Stomach (tissue), 9 donors: ENCODE measurements around the gene FLT1. TPM values are rescaled to one million over a fixed set of nuclear protein-coding genes. Genes with fewer than 3 reads are reported as not detected.

ENCODE experiments used
- DNase-seq, 2 donors: peaks; one replicate each; pipeline versions ENCODE4 v3.0.0 to v3.0.0-alpha.2; 2013 to 2019
- H3K27ac ChIP-seq, 5 donors: fragments of 200-600 bp in 4 of 5; sonication (generic) in 4 of 5; one replicate each; pipeline ENCODE4 v1.5.1; 2013 to 2019; ENCODE audit warnings: mild to moderate bottlenecking in 1 of 5, moderate library complexity in 1 of 5
- H3K27me3 ChIP-seq, 3 donors: fragments of 200-600 bp; sonication (generic); one replicate each; pipeline ENCODE4 v1.5.1; 2017 to 2019; ENCODE audit warnings: mixed run types in 1 of 3
- H3K36me3 ChIP-seq, 4 donors: fragments of 200-600 bp; sonication (generic); 1 replicate in 3 of 4; 2 replicates in 1 of 4; pipeline ENCODE4 v1.5.1; 2016 to 2019
- H3K4me1 ChIP-seq, 4 donors: fragments of 200-600 bp; sonication (generic); one replicate each; pipeline ENCODE4 v1.5.1; 2016 to 2019
- H3K4me3 ChIP-seq, 4 donors: fragments of 200-600 bp; sonication (generic) in 3 of 4; one replicate each; pipeline ENCODE4 v1.5.1; 2016 to 2019; ENCODE audit warnings: mild to moderate bottlenecking in 1 of 4
- H3K9me3 ChIP-seq, 4 donors: fragments of 200-600 bp; sonication (generic); one replicate each; pipeline ENCODE4 v1.5.1; 2016 to 2019
- EP300 ChIP-seq: sonication (generic); formaldehyde crosslinking; IDR thresholded peaks from one replicate; pipeline ENCODE4 v1.6.1; 2017; ENCODE audit warnings: antibody characterized with exemption
- POLR2A ChIP-seq, 4 donors: fragments of 450-650 bp; IDR thresholded peaks; one replicate each; pipeline ENCODE4 v1.6.1; 2016; ENCODE audit warnings: antibody characterized with exemption in 4 of 4, control low read depth in 2 of 4, mild to moderate bottlenecking in 1 of 4, moderate library complexity in 1 of 4
- POLR2AphosphoS5 ChIP-seq, 3 donors: sonication (generic); formaldehyde crosslinking; IDR thresholded peaks; one replicate each; pipeline ENCODE4 v1.6.1; 2016; ENCODE audit warnings: antibody characterized with exemption in 3 of 3
- WGBS, 5 donors: extraction: QIAGEN DNeasy Blood & Tissue Kit in 3 of 5; methylation state at CpG; one replicate each; pipeline versions ENCODE4 v1.1.5 to v1.1.7; 2013 to 2018; 5-methylcytosine and 5-hydroxymethylcytosine counted together
- intact Hi-C: fragments of 100-400 bp; cut with DNase I; formaldehyde crosslinking; loops from one replicate; pipeline ENCODE4 v1.15.1; 2023; ENCODE audit warnings: low total_unique reads
- polyA plus RNA-seq, 3 donors: library from polyadenylated mRNA; stranded (reverse); fragments of 200-250 nt; gene quantifications; one replicate each; pipeline ENCODE4 v1.2.3, GENCODE V29; 2013
- total RNA-seq, 5 donors: library from RNA; depleted of rRNA; stranded (reverse); fragments of >200 nt; gene quantifications; one replicate each; pipeline versions ENCODE4 v1.1.0 to v1.2.3, GENCODE V29; 2014 to 2016
- TF ChIP-seq, protein P1 (sequence below), 7 experiments: fragments of 450-650 bp in 4 of 7; fragments of 200-600 bp in 3 of 7; sonication (generic) in 3 of 7; IDR thresholded peaks; one replicate each; pipeline ENCODE4 v1.5.1; 2016 to 2019; ENCODE audit warnings: antibody characterized with exemption in 7 of 7, control low read depth in 2 of 7, mild to moderate bottlenecking in 1 of 7
- donor health status: healthy with polysubstance abuse.
- donor health status: Bipolar disorder and iron deficiency.
- donor health status: healthy.

The FLT1 gene
- total and polyA plus RNA-seq, 8 donors, result 1.00 to 41.9 (median 3.6) TPM; not detected in 1

DNA sequence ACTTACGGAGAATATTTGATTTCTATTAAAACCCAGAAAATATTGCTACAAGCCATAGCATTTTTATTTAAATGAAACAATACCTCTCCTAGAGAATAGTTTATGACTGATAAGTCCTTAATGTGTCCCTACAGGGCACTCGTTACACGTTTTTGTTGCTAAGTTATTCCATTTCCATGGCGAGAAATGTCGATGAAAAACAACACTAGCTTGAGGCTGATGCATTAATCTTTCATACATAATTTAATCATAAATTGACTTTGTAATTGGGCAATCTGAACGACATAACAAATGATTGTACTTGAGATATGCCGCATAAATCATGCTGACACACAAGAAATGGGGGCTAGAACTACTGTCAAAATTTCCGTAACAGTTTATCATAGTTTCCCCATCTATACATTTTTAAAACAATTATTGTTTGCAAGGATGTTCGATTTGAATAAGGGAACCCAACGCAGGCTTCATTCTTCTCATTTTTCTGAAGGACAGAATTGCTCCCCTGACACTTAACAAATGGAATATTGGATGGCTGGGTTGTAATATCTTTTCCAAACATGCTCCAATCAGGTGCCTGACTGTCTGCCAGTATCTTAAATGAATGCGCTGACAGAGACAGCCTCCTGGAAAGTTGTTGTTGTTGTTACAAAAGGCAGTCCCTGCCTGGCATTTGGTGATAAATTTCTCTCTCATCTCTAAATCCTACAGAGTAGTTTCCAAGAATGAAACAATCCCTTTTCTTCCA is 61.9 kb downstream of the FLT1 start:
- WGBS, 5 donors, result 73 to 85% (median 80%) methylated on average over 11 of the region's 11 CpGs

DNA sequence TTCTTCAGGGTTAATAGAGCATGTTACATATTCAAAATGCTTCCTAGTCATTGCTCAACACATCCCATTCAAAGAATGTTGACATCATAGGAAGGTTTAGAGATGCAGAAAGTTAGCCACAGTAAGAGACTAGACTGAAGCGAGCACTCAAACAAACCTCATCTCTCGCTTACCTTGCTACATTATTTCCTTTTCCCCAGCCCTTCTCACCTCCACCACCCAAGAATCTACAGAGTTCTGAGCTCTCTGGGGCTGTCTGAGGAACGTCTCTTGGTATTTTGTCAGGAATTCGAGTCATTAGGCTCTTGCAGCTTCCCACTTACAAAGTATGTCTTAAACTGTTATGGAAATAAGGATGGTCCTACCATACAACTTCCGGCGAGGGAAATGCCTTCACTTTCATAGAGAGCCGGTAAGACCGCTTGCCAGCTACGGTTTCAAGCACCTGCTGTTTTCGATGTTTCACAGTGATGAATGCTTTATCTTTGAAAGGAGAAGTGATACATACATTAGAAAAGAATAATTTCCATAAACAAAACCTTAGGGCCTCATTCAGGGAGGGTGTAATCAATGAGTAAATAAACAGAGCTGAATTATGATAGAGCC is 65.1 kb downstream of the FLT1 start:
- TF ChIP-seq POLR2A (IDR thresholded peaks at IDR 0.05) (no peak), POLR2AphosphoS5 (IDR thresholded peaks at IDR 0.05) (no peak), EP300 (no peak)
- TF ChIP-seq, protein P1, sequence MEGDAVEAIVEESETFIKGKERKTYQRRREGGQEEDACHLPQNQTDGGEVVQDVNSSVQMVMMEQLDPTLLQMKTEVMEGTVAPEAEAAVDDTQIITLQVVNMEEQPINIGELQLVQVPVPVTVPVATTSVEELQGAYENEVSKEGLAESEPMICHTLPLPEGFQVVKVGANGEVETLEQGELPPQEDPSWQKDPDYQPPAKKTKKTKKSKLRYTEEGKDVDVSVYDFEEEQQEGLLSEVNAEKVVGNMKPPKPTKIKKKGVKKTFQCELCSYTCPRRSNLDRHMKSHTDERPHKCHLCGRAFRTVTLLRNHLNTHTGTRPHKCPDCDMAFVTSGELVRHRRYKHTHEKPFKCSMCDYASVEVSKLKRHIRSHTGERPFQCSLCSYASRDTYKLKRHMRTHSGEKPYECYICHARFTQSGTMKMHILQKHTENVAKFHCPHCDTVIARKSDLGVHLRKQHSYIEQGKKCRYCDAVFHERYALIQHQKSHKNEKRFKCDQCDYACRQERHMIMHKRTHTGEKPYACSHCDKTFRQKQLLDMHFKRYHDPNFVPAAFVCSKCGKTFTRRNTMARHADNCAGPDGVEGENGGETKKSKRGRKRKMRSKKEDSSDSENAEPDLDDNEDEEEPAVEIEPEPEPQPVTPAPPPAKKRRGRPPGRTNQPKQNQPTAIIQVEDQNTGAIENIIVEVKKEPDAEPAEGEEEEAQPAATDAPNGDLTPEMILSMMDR (IDR thresholded peaks at IDR 0.05), result no peak
- WGBS, 5 donors, result 51 to 64% (median 54%) methylated on average over 10 of the region's 10 CpGs
- H3K27ac ChIP-seq, result no peak overlapping the region
- peaks cover 0 to 21% (median 0%) of the 10 kb centered on the region in 3 donors for H3K27me3 ChIP-seq
- intact Hi-C loops, result no loop called here
- H3K4me1 ChIP-seq, result no peaks in the 10 kb centered on the region
- DNase-seq, result no peak
- H3K4me3 ChIP-seq, result no peak overlapping the region
- H3K36me3 ChIP-seq, result no peaks in the 10 kb centered on the region
- H3K9me3 ChIP-seq, result no peaks in the 10 kb centered on the region

More for the DNA sequence above, 61.9 kb downstream of the FLT1 start:
- Histone ChIP-seq H3K27me3 (peaks cover 0 to 23% (median 0%) of the 10 kb centered on the region in 3 donors), H3K36me3 (no peaks in the 10 kb centered on the region), H3K27ac (no peak overlapping the region), H3K9me3 (no peaks in the 10 kb centered on the region), H3K4me1 (no peaks in the 10 kb centered on the region), H3K4me3 (no peak overlapping the region)
- TF ChIP-seq POLR2AphosphoS5 (IDR thresholded peaks at IDR 0.05) (no peak), POLR2A (IDR thresholded peaks at IDR 0.05) (no peak), EP300 (no peak)
- TF ChIP-seq, protein P1 (IDR thresholded peaks at IDR 0.05), result no peak
- no peak for DNase-seq
- intact Hi-C loops, result no loop called here

DNA sequence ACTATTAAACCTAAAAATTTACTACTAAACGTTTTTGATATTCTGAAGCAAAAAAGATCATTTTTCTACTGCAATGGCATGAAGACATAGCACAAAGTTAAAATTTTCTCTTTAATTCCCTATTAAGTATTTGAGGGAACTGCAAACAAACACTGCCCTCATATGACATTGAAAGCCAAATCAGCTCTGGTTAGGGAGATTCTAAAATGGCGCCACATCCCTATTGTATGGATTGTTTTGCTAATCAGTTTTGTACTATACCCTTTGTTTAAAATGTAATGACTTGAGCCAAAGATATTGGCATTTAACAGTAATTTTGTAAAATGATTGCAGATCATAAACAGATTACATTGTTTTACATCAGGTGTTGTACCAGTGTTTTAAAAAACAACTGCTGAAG is 65.8 kb downstream of the FLT1 start:
- Histone ChIP-seq H3K36me3 (no peaks in the 10 kb centered on the region), H3K4me3 (no peak overlapping the region), H3K4me1 (no peaks in the 10 kb centered on the region), H3K9me3 (no peaks in the 10 kb centered on the region), H3K27me3 (peaks cover 0 to 16% (median 0%) of the 10 kb centered on the region in 3 donors), H3K27ac (no peak overlapping the region)
- 41 to 57% (median 54%) methylated on average over 2 of the region's 2 CpGs for WGBS, 5 donors
- DNase-seq, result no peak
- TF ChIP-seq POLR2A (IDR thresholded peaks at IDR 0.05), result no peak
- TF ChIP-seq EP300, result no peak
- no peak for TF ChIP-seq POLR2AphosphoS5 (IDR thresholded peaks at IDR 0.05)
- TF ChIP-seq, protein P1 (IDR thresholded peaks at IDR 0.05), result no peak
- intact Hi-C loops, result no loop called here

DNA sequence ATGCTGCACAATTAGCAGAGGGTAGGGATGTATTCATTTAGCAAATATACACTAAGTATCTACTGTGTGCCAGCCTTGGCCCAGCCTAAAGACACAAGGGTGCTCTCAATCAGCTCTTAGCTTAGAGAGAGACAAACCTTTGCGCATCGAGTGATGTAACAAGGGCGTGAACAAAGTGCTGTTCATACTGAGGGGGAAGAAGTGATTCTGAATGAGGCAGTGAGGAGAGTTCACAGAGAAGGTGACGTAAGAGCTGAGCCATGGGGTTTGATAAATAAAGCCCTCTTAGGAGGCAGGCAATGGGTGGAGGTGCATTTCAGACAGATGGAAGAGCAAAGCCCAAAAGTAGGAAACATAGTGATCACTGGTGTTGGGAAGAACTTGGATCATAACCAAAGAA is 68.5 kb downstream of the FLT1 start:
- Histone ChIP-seq H3K27me3 (peaks cover 0 to 6% (median 0%) of the 10 kb centered on the region in 3 donors), H3K36me3 (no peaks in the 10 kb centered on the region), H3K4me1 (no peaks in the 10 kb centered on the region), H3K27ac (no peak overlapping the region), H3K4me3 (no peak overlapping the region), H3K9me3 (no peaks in the 10 kb centered on the region)
- no peak for DNase-seq
- intact Hi-C loops, result no loop called here
- no peak for TF ChIP-seq POLR2A (IDR thresholded peaks at IDR 0.05)
- no peak for TF ChIP-seq EP300
- TF ChIP-seq, protein P1 (IDR thresholded peaks at IDR 0.05), result no peak
- TF ChIP-seq POLR2AphosphoS5 (IDR thresholded peaks at IDR 0.05), result no peak
- WGBS, 5 donors, result 84 to 94% (median 87%) methylated on average over 4 of the region's 4 CpGs
